NCI-H2107 (cell line): ENCODE results near the gene C2orf72.

Experiments
- DNase-seq: peaks from one replicate; lab custom pipeline; 2025; lab: John Stamatoyannopoulos, UW

C2orf72 gene

GRCh38 chr2:231069379-231070054, 32.2 kb downstream of the C2orf72 start:
- no peak for DNase-seq

- DNase-seq, result no peak
Observed at GRCh38 chr2:231084565-231084964, 47.2 kb downstream of the C2orf72 start.

- no peak for DNase-seq
Observed at GRCh38 chr2:231088754-231089153, 51.4 kb downstream of the C2orf72 start.

- no peak for DNase-seq
Observed at GRCh38 chr2:231093933-231094332, 56.6 kb downstream of the C2orf72 start.

GRCh38 chr2:231094736-231095346, 57.5 kb downstream of the C2orf72 start:
- no peak for DNase-seq
